GM13977 (cell line): ENCODE results near the gene TRIM49D2.
"Not testable (repeated sequence)": the region's sequence is repeated elsewhere in the genome, so short reads cannot be mapped to it uniquely, and the experiment has no call there.

Experiments used
- DNase-seq: peaks from one replicate; pipeline ENCODE4 v3.0.0; 2012; ENCODE audit warnings: low spot score
- in situ Hi-C: fragments of 300-500 bp; cut with MboI; formaldehyde crosslinking; loops from one replicate; pipeline ENCODE4 v1.12.0; 2022; ENCODE audit warnings: low sequenced_read_pairs, low pct_unique_long_range_greater_than_20kb, mixed read lengths, inconsistent platforms; ENCODE audit not compliant: unreplicated experiment
- TF ChIP-seq, protein P1 (sequence below): IDR thresholded peaks from 2 replicates; pipeline ENCODE4 v1.5.1; 2012; ENCODE audit warnings: mild to moderate bottlenecking, control low read depth; ENCODE audit not compliant: insufficient read depth; ENCODE audit errors: extremely low read depth, missing control alignments

TRIM49D2 gene, protein sequence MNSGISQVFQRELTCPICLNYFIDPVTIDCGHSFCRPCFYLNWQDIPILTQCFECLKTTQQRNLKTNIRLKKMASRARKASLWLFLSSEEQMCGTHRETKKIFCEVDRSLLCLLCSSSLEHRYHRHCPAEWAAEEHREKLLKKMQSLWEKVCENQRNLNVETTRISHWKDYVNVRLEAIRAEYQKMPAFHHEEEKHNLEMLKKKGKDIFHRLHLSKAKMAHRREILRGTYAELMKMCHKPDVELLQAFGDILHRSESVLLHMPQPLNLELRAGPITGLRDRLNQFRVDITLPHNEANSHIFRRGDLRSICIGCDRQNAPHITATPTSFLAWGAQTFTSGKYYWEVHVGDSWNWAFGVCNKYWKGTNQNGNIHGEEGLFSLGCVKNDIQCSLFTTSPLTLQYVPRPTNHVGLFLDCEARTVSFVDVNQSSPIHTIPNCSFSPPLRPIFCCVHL

DNA sequence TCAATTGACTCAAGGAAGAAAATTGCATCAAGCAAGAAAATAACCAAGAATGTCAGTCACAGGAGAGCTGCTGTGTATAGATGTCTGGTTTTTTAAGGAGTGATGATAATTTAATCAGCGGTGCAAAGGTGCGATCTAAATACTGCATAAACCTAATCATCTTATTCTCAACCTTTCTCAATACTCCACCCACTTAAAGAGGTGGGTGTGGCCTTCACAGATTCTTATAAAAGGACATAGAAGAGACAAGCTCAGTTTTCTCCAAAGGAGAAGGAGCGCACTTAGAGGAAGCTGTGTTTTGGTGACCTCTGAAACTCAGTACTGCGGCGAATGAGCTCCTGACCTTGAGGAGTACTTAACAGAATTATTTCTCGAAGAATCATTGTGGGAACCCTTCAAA is at the start of gene TRIM49D2:
Gene TRIM49D2 (plus strand): TSS at position 301 of the 400 bp plus-strand sequence. CDS start 2,698 bp downstream, outside the sequence.
- in situ Hi-C loops, DNase-seq: not testable (repeated sequence)

DNA sequence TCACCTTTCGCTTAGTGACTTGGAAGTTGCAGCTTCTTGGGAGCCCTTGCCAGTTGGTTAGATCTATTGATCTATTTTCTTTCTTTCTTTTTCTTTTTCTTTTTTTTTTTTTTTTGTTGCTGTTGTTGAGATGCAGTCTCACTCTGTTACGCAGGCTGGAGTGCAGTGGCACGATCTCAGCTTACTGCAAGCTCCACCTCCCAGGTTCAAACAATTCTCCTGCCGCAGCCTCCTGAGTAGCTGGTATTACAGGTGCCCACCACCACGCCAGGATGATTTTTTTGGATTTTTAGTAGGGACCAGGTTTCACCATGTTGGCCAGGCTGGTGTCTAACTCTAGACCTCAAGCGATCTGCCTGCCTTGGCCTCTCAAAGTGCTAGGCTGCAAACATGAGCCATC is 46.4 kb upstream of the TRIM49D2 start:
- in situ Hi-C loops, DNase-seq: not testable (repeated sequence)

DNA sequence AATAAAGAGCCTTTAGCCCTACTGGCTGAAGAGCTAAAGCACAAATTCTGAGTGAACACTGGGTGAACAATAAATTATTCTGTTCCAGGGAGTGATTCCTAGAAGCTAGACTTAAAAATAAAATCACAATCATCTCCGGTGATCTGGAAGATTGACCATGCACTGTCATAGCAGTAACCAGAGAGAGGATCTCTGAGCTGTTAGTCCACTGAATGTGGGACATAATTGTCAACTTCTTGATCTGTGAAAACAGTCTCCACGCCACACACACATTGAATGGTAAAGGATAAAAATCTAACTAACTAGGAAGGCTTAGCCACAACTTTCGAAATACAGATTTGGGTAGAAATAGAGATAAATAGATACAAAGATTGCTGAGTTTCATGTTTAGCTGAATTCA is 30.6 kb upstream of the TRIM49D2 start:
- in situ Hi-C loops, DNase-seq: not testable (repeated sequence)

DNA sequence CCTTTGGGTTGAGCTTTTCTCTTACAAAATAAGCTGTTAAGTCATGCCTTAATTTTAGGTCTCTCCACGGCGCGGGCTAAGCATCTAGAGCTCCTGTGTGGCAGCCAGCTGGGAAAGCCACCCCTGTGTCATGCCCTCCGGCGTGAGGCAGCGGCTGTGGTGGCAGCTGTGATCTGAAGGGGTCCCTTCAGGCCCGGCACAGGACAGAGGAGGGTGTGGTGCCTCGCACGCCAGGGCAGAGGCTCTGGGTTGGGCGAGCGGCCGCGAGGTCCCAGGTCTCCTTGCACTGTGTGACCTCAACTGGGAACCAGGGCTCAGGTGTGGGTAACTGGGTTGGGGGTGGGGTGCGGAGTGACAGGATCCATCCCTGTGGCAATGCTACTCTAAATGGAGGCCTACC is 23.1 kb upstream of the TRIM49D2 start:
- DNase-seq, in situ Hi-C loops: not testable (repeated sequence)

DNA sequence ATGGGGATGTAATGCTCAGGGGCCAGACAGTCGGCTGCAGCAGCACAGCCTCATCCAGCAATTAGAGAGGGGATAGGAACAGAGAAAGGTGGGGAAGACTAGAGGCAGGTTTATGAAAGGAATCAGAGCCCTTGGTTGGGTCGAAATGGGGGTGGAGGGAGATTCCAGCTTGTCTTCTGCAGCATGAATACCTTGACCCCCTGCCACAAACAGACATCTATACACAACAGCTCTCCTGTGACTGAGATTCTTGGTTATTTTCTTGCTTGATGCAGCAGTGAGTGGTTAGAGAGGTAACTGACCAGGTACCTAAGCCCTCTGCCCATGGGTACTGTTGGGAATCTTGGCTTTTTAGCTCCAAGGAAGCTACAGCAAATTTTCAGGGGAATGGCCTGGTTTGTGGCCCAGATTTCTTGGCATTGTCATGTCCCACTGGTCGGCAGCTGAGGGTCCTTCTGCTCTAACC is 1.6 kb upstream of the TRIM49D2 start, which contains the start of gene TRIM49D1:
Gene TRIM49D1 (minus strand): TSS at position 51 of the 466 bp plus-strand sequence. CDS start 4,535 bp downstream, outside the sequence.
- TF ChIP-seq, protein P1, sequence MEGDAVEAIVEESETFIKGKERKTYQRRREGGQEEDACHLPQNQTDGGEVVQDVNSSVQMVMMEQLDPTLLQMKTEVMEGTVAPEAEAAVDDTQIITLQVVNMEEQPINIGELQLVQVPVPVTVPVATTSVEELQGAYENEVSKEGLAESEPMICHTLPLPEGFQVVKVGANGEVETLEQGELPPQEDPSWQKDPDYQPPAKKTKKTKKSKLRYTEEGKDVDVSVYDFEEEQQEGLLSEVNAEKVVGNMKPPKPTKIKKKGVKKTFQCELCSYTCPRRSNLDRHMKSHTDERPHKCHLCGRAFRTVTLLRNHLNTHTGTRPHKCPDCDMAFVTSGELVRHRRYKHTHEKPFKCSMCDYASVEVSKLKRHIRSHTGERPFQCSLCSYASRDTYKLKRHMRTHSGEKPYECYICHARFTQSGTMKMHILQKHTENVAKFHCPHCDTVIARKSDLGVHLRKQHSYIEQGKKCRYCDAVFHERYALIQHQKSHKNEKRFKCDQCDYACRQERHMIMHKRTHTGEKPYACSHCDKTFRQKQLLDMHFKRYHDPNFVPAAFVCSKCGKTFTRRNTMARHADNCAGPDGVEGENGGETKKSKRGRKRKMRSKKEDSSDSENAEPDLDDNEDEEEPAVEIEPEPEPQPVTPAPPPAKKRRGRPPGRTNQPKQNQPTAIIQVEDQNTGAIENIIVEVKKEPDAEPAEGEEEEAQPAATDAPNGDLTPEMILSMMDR: no peak
- no peak for DNase-seq
- in situ Hi-C loops: no loop called here

DNA sequence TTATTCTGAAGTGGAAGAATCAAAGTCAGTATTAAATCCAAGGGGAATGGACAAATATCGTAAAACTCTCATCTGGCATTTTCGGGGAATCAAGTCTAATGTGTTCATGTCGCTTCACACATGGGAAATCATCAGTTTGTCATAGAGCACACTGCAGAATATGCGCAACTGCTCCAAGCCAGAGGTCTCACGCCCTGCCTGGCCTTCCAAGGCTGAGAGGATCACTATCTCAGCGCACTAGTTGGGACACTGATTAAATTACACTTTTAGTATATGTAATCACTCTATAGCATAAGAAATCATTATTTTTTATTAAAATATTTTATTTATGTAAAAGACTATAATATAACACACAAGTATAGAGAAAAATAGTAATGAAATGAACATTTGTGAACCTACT is 37.0 kb downstream of the TRIM49D2 start:
- in situ Hi-C loops, DNase-seq: not testable (repeated sequence)

DNA sequence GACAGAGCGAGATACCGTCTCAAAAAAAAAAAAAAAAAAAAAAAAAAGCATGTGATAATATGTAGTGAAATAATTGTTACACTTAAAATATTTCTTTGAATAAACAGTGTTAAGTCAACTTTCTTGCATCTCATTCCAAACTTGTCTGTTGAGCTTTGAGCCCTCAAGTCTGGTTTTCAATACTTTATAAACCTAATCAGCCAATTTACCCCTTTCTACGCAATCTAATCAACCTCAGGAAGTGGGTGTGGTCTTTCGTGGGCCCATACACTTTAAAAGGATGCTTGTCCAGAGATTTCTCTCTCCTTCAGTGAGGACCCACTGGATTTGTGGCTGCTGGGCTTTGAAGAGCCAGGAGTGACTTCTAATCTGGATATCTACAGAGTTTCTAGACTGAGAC is 41.9 kb downstream of the TRIM49D2 start, which contains the start of gene TRIM64:
Gene TRIM64 (plus strand): TSS at position 301 of the 400 bp plus-strand sequence. CDS start 2,467 bp downstream, outside the sequence.
- in situ Hi-C loops, DNase-seq: not testable (repeated sequence)
